Measurements from ENCODE around the gene TTF2. TPM values are rescaled to one million over a fixed set of nuclear protein-coding genes. Genes with fewer than 3 reads are reported as not detected.
A peak's percentile ranks its signal among the peaks of the same experiment; 100 is the strongest.

The TTF2 gene
- total and polyA plus RNA-seq, 9 of the 15 experiments (the other 6 are each of a cell fraction or from before 2014, with no cell fraction given) = 9.4 to 71.1 (median 42.1) TPM

GRCh38 chr1:117013309-117013858, 46.7 kb upstream of the TTF2 start:
- Histone ChIP-seq H3K9ac (ENCODE audit: insufficient read depth in 1 of 2, low read depth in 2 of 2, low read length in 2 of 2) (no peak overlapping the region), H3K79me2 (ENCODE audit: control insufficient read depth, insufficient read depth, low read length) (no peaks in the 10 kb centered on the region), H3K27ac (ENCODE audit: extremely low read depth, low read depth, low read length) (no peak overlapping the region), H3K36me3 (ENCODE audit: control insufficient read depth, insufficient read depth, low read length) (no peaks in the 10 kb centered on the region), H3K4me1 (replicated peaks in 1 of 2; ENCODE audit: control insufficient read depth in 2 of 2, insufficient read depth in 2 of 2, low read length in 2 of 2) (no peaks in the 10 kb centered on the region), H4K20me1 (replicated peaks; ENCODE audit: control insufficient read depth, insufficient read depth, low read length) (no peaks in the 10 kb centered on the region), H2AFZ (ENCODE audit: low read depth, low read length) (no peak overlapping the region), H3K9me1 (ENCODE audit: control insufficient read depth, insufficient read depth, low read length) (no peaks in the 10 kb centered on the region), H3K4me3 (no peak overlapping the region), H3K4me2 (ENCODE audit: insufficient read depth, low read length) (no peak overlapping the region), H3K9me3 (replicated peaks; ENCODE audit: control insufficient read depth, insufficient read depth, low read depth, low read length) (no peaks in the 10 kb centered on the region), H3K27me3 (ENCODE audit: control insufficient read depth in 2 of 2, insufficient read depth in 2 of 2, low read length in 2 of 2) (no peaks in the 10 kb centered on the region)
- no TSS peak for BruUV-seq (replicated peaks)
- in situ Hi-C loops (cut with MboI) = no loop called here
- ChIA-PET POLR2A (interaction anchor here (0.6 kb wide), 1 partner anchor 10 kb away, joined by 5 read pairs; no protein-coding TSS in a partner anchor), CTCF (ENCODE audit: low intra/inter-chr PET ratio) (no interaction called here)
- no peak for DNase-seq (ENCODE audit: extremely low read depth in 1 of 4, low spot score in 3 of 4)
- intact Hi-C loops (cut with micrococcal nuclease) = no loop called here
- ATAC-seq = no peak
- WGBS (ENCODE audit: insufficient coverage, low coverage, missing lambda C conversion rate) = 44% methylated on average over 5 of the region's 5 CpGs
- FAIRE-seq = no peak
- TF ChIP-seq LARP7 (IDR thresholded peaks at IDR 0.05) = no peak
- TF ChIP-seq ZBTB9 (CRISPR knock-in tag; IDR thresholded peaks at IDR 0.05) = no peak
- TF ChIP-seq E2F5 (CRISPR knock-in tag; IDR thresholded peaks at IDR 0.05) = no peak

GRCh38 chr1:117014209-117014608, 45.9 kb upstream of the TTF2 start:
- in situ Hi-C loops (cut with MboI) = no loop called here
- intact Hi-C loops (cut with micrococcal nuclease) = no loop called here
- no peak overlapping the region for H2AFZ ChIP-seq (ENCODE audit: low read depth, low read length)
- H3K79me2 ChIP-seq (ENCODE audit: control insufficient read depth, insufficient read depth, low read length) = no peaks in the 10 kb centered on the region
- no peaks in the 10 kb centered on the region for H3K36me3 ChIP-seq (ENCODE audit: control insufficient read depth, insufficient read depth, low read length)
- H3K27me3 ChIP-seq (ENCODE audit: control insufficient read depth in 2 of 2, insufficient read depth in 2 of 2, low read length in 2 of 2) = no peaks in the 10 kb centered on the region
- H3K9me1 ChIP-seq (ENCODE audit: control insufficient read depth, insufficient read depth, low read length) = no peaks in the 10 kb centered on the region
- BruUV-seq (replicated peaks) = no TSS peak
- no peak overlapping the region for H3K4me3 ChIP-seq
- FAIRE-seq (no peak), DNase-seq (ENCODE audit: extremely low read depth in 1 of 4, low spot score in 3 of 4) (no peak), ATAC-seq (no peak)
- H3K4me1 ChIP-seq (replicated peaks in 1 of 2; ENCODE audit: control insufficient read depth in 2 of 2, insufficient read depth in 2 of 2, low read length in 2 of 2) = no peaks in the 10 kb centered on the region
- H3K9ac ChIP-seq (ENCODE audit: insufficient read depth in 1 of 2, low read depth in 2 of 2, low read length in 2 of 2) = no peak overlapping the region
- ChIA-PET CTCF (ENCODE audit: low intra/inter-chr PET ratio) (no interaction called here), POLR2A (interaction anchor here (0.6 kb wide), 1 partner anchor 9 kb away, joined by 5 read pairs; no protein-coding TSS in a partner anchor)
- no peaks in the 10 kb centered on the region for H3K9me3 ChIP-seq (replicated peaks; ENCODE audit: control insufficient read depth, insufficient read depth, low read depth, low read length)
- no peak overlapping the region for H3K4me2 ChIP-seq (ENCODE audit: insufficient read depth, low read length)
- WGBS (ENCODE audit: insufficient coverage, low coverage, missing lambda C conversion rate) = 43% methylated on average over 5 of the region's 5 CpGs
- no peaks in the 10 kb centered on the region for H4K20me1 ChIP-seq (replicated peaks; ENCODE audit: control insufficient read depth, insufficient read depth, low read length)
- no peak for TF ChIP-seq POLR2B (IDR thresholded peaks at IDR 0.05; ENCODE audit: low read depth, partially characterized antibody)
- 0 out of 2 replicates have a peak, but pooled peaks have one; percentile 15 for TF ChIP-seq FOSL1 (tag; conservative IDR thresholded peaks at IDR 0.05)
- no peak overlapping the region for H3K27ac ChIP-seq (ENCODE audit: extremely low read depth, low read depth, low read length)

Data from K562 (cell line).